Gastrocnemius medialis (tissue), 4 donors: ENCODE measurements around the gene PTGDR2. TPM values are rescaled to one million over a fixed set of nuclear protein-coding genes. Genes with fewer than 3 reads are reported as not detected.

ENCODE experiments used
- ATAC-seq, 2 donors: fragments of 150-250 bp; one replicate each; pipeline ENCODE4 v1.9.1; 2016
- DNase-seq, 2 donors: peaks; one replicate each; pipeline ENCODE4 v3.0.0-alpha.2; 2019
- H3K27ac ChIP-seq, 4 donors: fragments of 200-600 bp; sonication (generic); 1 replicate in 1 of 4; 2 replicates in 3 of 4; pipeline ENCODE4 v1.5.1; 2016 to 2018; ENCODE audit warnings: mild to moderate bottlenecking in 2 of 4, moderate library complexity in 1 of 4
- H3K27me3 ChIP-seq, 3 donors: fragments of 200-600 bp; sonication (generic) in 2 of 3; 1 replicate in 1 of 3; 2 replicates in 2 of 3; pipeline versions ENCODE4 v1.5.1 to v1.6.0; 2016 to 2019; ENCODE audit warnings: mild to moderate bottlenecking in 1 of 3, moderate library complexity in 1 of 3
- H3K36me3 ChIP-seq, 2 donors: fragments of 200-600 bp; sonication (generic) in 1 of 2; one replicate each; pipeline ENCODE4 v1.5.1; 2017 to 2018
- H3K4me1 ChIP-seq, 2 donors: fragments of 200-600 bp; sonication (generic) in 1 of 2; one replicate each; pipeline ENCODE4 v1.5.1; 2016 to 2017; ENCODE audit warnings: mild to moderate bottlenecking in 2 of 2
- H3K4me3 ChIP-seq, 4 donors: fragments of 200-600 bp; sonication (generic) in 3 of 4; 1 replicate in 1 of 4; 2 replicates in 3 of 4; pipeline ENCODE4 v1.5.1; 2016 to 2019; ENCODE audit warnings: mild to moderate bottlenecking in 2 of 4
- H3K9me3 ChIP-seq, 3 donors: fragments of 200-600 bp; sonication (generic) in 2 of 3; 1 replicate in 1 of 3; 2 replicates in 2 of 3; pipeline ENCODE4 v1.5.1; 2016 to 2019
- POLR2A ChIP-seq, 2 donors: fragments of 450-650 bp; IDR thresholded peaks; one replicate each; pipeline ENCODE4 v1.6.1; 2017; ENCODE audit warnings: antibody characterized with exemption in 2 of 2, mild to moderate bottlenecking in 2 of 2, moderate library complexity in 2 of 2
- in situ Hi-C, 4 donors: fragments of 200-750 bp; cut with MboI; loops; one replicate each; pipeline versions ENCODE4 v1.15.0 to v1.8.0; 2017; ENCODE audit warnings: low sequenced_read_pairs in 4 of 4
- intact Hi-C: fragments of 100-400 bp; cut with DNase I; formaldehyde crosslinking; loops from one replicate; pipeline ENCODE4 v1.15.1; 2023; ENCODE audit warnings: low total_unique reads
- total RNA-seq, 4 donors: library from RNA; depleted of rRNA; stranded (reverse); fragments of >200 nt; gene quantifications; one replicate each; pipeline versions ENCODE4 v1.1.0 to v1.2.3, GENCODE V29; 2016
- TF ChIP-seq, protein P1 (sequence below), 5 experiments: fragments of 450-650 bp in 3 of 5; fragments of 200-600 bp in 2 of 5; sonication (generic) in 2 of 5; IDR thresholded peaks in 4 of 5; conservative IDR thresholded peaks in 1 of 5; 1 replicate in 4 of 5; 2 replicates in 1 of 5; pipeline ENCODE4 v1.5.1; 2016 to 2019; ENCODE audit warnings: antibody characterized with exemption in 5 of 5, mild to moderate bottlenecking in 3 of 5, moderate library complexity in 3 of 5

Gene PTGDR2
- total RNA-seq, 4 donors from 2014 or later: 0.40 to 4.3 (median 1.3) TPM

DNA sequence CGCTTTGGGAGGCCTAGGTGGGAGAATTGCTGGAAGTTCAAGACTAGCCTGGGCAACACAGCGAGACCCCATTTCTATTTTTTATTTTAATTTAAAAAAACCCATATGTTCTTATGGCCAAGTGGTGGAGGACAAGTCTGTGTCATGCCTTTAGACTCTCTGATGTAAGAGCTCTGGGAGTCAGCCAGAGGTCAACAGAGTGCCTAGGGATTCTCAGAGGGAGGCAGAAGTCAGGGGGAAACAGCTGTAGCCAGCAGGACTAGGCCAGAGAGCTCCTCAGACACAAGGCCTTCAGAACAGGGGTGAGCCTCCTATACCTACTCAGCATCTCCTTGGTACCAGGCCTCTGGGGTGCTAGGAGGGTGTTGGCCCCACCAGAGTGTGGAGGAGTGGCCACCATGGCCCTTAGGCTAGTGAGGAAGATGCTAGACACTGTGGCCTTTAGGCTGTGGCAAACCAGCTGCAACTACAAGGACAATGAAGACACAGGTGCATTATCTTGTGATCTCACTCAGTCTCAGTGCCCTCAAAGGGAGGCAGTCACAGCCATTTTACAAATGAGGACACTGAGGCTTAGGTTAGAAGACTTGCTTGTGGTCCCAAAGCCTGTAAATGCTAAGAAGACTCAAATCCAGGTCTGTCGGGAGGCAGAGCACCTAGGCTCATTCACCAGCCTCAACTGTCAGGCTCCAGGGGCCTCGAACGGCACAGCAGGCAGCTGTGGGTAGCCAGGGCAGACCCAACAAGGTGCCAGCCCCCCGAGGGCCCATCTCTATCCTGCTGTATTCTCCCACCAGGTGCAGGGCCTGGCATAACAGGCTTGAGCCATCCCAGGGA, 16.6 kb upstream of the PTGDR2 start:
- TF ChIP-seq POLR2A (IDR thresholded peaks at IDR 0.05): no peak
- TF ChIP-seq, protein P1, sequence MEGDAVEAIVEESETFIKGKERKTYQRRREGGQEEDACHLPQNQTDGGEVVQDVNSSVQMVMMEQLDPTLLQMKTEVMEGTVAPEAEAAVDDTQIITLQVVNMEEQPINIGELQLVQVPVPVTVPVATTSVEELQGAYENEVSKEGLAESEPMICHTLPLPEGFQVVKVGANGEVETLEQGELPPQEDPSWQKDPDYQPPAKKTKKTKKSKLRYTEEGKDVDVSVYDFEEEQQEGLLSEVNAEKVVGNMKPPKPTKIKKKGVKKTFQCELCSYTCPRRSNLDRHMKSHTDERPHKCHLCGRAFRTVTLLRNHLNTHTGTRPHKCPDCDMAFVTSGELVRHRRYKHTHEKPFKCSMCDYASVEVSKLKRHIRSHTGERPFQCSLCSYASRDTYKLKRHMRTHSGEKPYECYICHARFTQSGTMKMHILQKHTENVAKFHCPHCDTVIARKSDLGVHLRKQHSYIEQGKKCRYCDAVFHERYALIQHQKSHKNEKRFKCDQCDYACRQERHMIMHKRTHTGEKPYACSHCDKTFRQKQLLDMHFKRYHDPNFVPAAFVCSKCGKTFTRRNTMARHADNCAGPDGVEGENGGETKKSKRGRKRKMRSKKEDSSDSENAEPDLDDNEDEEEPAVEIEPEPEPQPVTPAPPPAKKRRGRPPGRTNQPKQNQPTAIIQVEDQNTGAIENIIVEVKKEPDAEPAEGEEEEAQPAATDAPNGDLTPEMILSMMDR (IDR thresholded peaks at IDR 0.05 in 4 of 5, conservative IDR thresholded peaks at IDR 0.05 in 1 of 5): no peak
- no peaks in the 10 kb centered on the region for H3K9me3 ChIP-seq
- H3K27ac ChIP-seq: peak overlapping the region; percentile 14 to 63 (median 52)
- in situ Hi-C loops (no loop called here), intact Hi-C loops (no loop called here)
- H3K4me1 ChIP-seq: peaks cover 47 to 57% of the 10 kb centered on the region in 2 donors
- H3K36me3 ChIP-seq: no peaks in the 10 kb centered on the region
- peak in 1 of 2 donors; percentile 68 for DNase-seq
- ATAC-seq: peak; percentile 45 to 70
- no peaks in the 10 kb centered on the region for H3K27me3 ChIP-seq
- no peak overlapping the region for H3K4me3 ChIP-seq

DNA sequence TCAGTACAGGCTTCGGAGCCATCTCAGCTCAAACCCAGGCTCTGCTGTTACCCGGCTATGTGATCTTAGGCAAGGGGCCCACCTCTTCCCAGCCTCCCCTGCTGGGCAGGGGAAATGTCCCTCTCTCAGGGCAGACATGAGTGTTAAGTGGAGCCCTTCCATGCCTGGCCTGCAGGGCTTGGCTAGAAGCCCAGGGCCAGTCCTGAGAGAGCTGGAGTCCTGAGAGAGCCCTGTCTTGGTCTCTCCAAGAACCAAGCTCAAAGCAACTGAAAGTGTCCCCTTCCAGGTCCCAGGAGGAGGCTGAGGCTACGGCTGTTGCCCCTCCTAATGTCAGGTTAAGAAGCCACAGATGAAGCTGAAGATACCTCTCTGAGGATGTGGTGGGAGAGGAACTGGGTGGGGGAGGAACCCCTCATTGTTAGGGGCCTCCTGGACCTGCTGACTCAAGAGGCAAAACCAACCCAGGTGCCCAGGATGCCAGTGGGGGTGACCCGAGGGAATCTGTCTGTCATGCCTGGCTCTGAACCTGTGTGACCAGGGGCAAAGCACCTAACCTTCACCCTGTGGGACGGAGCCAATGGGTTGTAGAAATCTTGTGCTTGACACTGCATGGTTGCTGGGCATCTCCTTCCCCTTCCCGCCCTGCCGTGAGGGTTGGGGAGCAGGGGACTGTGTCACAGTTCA, 15.8 kb upstream of the PTGDR2 start:
- intact Hi-C loops (no loop called here), in situ Hi-C loops (no loop called here)
- Histone ChIP-seq H3K27me3 (no peaks in the 10 kb centered on the region), H3K4me1 (peaks cover 46 to 57% of the 10 kb centered on the region in 2 donors), H3K27ac (peak overlapping the region; percentile 10 to 63 (median 51)), H3K9me3 (no peaks in the 10 kb centered on the region), H3K4me3 (no peak overlapping the region), H3K36me3 (no peaks in the 10 kb centered on the region)
- no peak for TF ChIP-seq POLR2A (IDR thresholded peaks at IDR 0.05)
- TF ChIP-seq, protein P1 (IDR thresholded peaks at IDR 0.05 in 4 of 5, conservative IDR thresholded peaks at IDR 0.05 in 1 of 5): peak in 1 of 5 experiments; percentile 13
- no peak for DNase-seq
- no peak for ATAC-seq

DNA sequence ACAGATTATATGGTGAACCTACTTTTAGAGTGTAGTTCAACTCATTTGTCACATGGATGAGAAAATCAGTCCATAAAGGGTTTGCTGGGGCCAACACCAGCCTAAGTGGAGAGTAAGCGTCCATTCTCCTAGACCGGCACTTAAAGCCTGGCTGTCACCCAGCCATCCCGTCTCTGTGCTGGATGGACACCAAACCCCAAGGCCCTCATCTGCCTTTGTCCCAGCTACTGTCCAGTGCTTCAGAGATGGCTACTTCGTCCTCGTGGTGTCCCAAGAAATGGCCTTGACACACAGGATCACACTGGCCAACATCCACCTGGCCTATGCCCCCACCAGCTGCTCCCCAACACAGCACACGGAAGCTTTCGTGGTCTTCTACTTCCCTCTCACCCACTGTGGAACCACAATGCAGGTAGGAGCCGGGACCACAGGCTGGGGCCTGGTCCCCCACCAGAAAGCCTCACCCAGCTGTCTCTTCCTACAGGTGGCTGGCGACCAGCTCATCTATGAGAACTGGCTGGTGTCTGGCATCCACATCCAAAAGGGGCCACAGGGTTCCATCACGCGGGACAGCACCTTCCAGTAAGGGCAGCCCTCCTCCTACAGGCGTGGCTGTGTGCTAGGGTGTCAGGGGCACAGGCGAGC, 15.1 kb upstream of the PTGDR2 start:
- ATAC-seq: no peak
- in situ Hi-C loops: no loop called here
- TF ChIP-seq, protein P1 (IDR thresholded peaks at IDR 0.05 in 4 of 5, conservative IDR thresholded peaks at IDR 0.05 in 1 of 5): no peak
- TF ChIP-seq POLR2A (IDR thresholded peaks at IDR 0.05): no peak
- Histone ChIP-seq H3K4me3 (no peak overlapping the region), H3K36me3 (no peaks in the 10 kb centered on the region), H3K4me1 (peaks cover 45 to 57% of the 10 kb centered on the region in 2 donors), H3K9me3 (no peaks in the 10 kb centered on the region), H3K27ac (peak overlapping the region in 3 of 4 donors; percentile 24 to 53 (median 49)), H3K27me3 (no peaks in the 10 kb centered on the region)
- intact Hi-C loops: no loop called here
- DNase-seq: no peak

DNA sequence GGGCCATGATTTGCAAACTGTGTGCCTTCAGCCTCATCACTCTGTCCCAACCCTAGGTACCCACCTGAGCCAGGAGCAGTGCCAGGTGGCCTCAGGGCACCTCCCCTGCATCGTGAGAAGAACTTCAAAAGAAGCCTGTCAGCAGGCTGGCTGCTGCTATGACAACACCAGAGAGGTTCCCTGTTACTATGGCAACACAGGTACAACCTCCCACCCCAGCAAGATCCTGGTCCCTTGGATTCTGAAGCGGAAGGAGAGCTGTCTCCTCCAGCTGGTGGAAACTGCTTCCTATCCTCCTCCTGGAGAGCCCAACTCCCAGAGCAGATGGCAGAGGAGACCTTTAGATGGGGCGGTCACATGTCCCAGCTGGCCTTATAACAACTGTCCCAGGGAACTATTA, 14.5 kb upstream of the PTGDR2 start:
- DNase-seq (no peak), ATAC-seq (no peak)
- Histone ChIP-seq H3K27me3 (no peaks in the 10 kb centered on the region), H3K27ac (peak overlapping the region in 2 of 4 donors; percentile 24 to 53), H3K36me3 (no peaks in the 10 kb centered on the region), H3K9me3 (no peaks in the 10 kb centered on the region), H3K4me1 (peaks cover 39 to 53% of the 10 kb centered on the region in 2 donors), H3K4me3 (no peak overlapping the region)
- in situ Hi-C loops (no loop called here), intact Hi-C loops (no loop called here)
- no peak for TF ChIP-seq POLR2A (IDR thresholded peaks at IDR 0.05)
- TF ChIP-seq, protein P1 (IDR thresholded peaks at IDR 0.05 in 4 of 5, conservative IDR thresholded peaks at IDR 0.05 in 1 of 5): no peak
